Central memory CD8-positive, alpha-beta T cell (primary cell): ENCODE data around the gene TEX11.
A peak's percentile ranks its signal among the peaks of the same experiment; 100 is the strongest.
"Not testable (repeated sequence)": the region's sequence is repeated elsewhere in the genome, so short reads cannot be mapped to it uniquely, and the experiment has no call there.

Source experiments
- ATAC-seq: fragments of 150-1000 bp; cut with Tn5 transposase; replicated peaks from 2 replicates; pipeline ENCODE4 v1.10.0; 2022; ENCODE audit warnings: mild to moderate bottlenecking, moderate FRiP score, moderate number of reproducible peaks; ENCODE audit not compliant: poor library complexity, severe bottlenecking; ENCODE audit errors: extremely low read depth
- DNase-seq, 2 donors: peaks; one replicate each; pipeline ENCODE4 v3.0.0; 2021; ENCODE audit warnings: low spot score in 2 of 2
- H3K27ac Mint-ChIP-seq: one replicate; pipeline ENCODE4 v1.8.0; 2022; ENCODE audit warnings: low read depth, mild to moderate bottlenecking, moderate library complexity, mixed read lengths
- H3K27me3 Mint-ChIP-seq: one replicate; pipeline ENCODE4 v1.8.0; 2022; ENCODE audit warnings: mixed read lengths
- H3K36me3 Mint-ChIP-seq: one replicate; pipeline ENCODE4 v1.8.0; 2022; ENCODE audit warnings: mild to moderate bottlenecking, moderate library complexity, mixed read lengths; ENCODE audit not compliant: insufficient read depth
- H3K4me1 Mint-ChIP-seq: one replicate; pipeline ENCODE4 v1.8.0; 2022; ENCODE audit warnings: mixed read lengths
- H3K4me3 Mint-ChIP-seq: one replicate; pipeline ENCODE4 v1.8.0; 2022; ENCODE audit warnings: mild to moderate bottlenecking, moderate library complexity, mixed read lengths
- H3K9me3 Mint-ChIP-seq: one replicate; pipeline ENCODE4 v1.8.0; 2022; ENCODE audit warnings: mixed read lengths

TEX11 gene

GRCh38 chrX:70727961-70728360 lies 180.6 kb downstream of the TEX11 start:
- not testable (repeated sequence) for H3K4me3 Mint-ChIP-seq, H3K9me3 Mint-ChIP-seq, H3K27ac Mint-ChIP-seq, ATAC-seq, H3K36me3 Mint-ChIP-seq, DNase-seq, H3K4me1 Mint-ChIP-seq
- H3K27me3 Mint-ChIP-seq, result peaks cover 37% of the 10 kb centered on the region

GRCh38 chrX:70720721-70721120 lies 187.8 kb downstream of the TEX11 start:
- no peak overlapping the region for H3K27ac Mint-ChIP-seq
- DNase-seq, result no peak
- no peaks in the 10 kb centered on the region for H3K9me3 Mint-ChIP-seq
- H3K4me1 Mint-ChIP-seq, result no peaks in the 10 kb centered on the region
- H3K4me3 Mint-ChIP-seq, result no peak overlapping the region
- no peak for ATAC-seq
- peaks cover 6% of the 10 kb centered on the region for H3K27me3 Mint-ChIP-seq
- H3K36me3 Mint-ChIP-seq, result no peaks in the 10 kb centered on the region

GRCh38 chrX:70711336-70711735 lies 197.2 kb downstream of the TEX11 start:
- H3K27me3 Mint-ChIP-seq, H3K27ac Mint-ChIP-seq, H3K4me1 Mint-ChIP-seq, H3K4me3 Mint-ChIP-seq, H3K9me3 Mint-ChIP-seq, DNase-seq, ATAC-seq, H3K36me3 Mint-ChIP-seq: not testable (repeated sequence)

- ATAC-seq, result no peak
- DNase-seq, result no peak
- no peak overlapping the region for H3K27ac Mint-ChIP-seq
- H3K9me3 Mint-ChIP-seq, result no peaks in the 10 kb centered on the region
- no peaks in the 10 kb centered on the region for H3K4me1 Mint-ChIP-seq
- no peak overlapping the region for H3K4me3 Mint-ChIP-seq
- H3K27me3 Mint-ChIP-seq, result no peaks in the 10 kb centered on the region
- no peaks in the 10 kb centered on the region for H3K36me3 Mint-ChIP-seq
These were observed 214.0 kb downstream of the TEX11 start for GRCh38 chrX:70694339-70695122.

- H3K27me3 Mint-ChIP-seq, H3K4me3 Mint-ChIP-seq, H3K36me3 Mint-ChIP-seq, H3K27ac Mint-ChIP-seq, H3K4me1 Mint-ChIP-seq, DNase-seq, ATAC-seq, H3K9me3 Mint-ChIP-seq: not testable (repeated sequence)
These were observed 229.1 kb downstream of the TEX11 start for GRCh38 chrX:70679455-70679854.

- Mint-ChIP-seq H3K27me3 (peaks cover 10% of the 10 kb centered on the region), H3K4me1 (no peaks in the 10 kb centered on the region), H3K9me3 (no peaks in the 10 kb centered on the region), H3K36me3 (no peaks in the 10 kb centered on the region), H3K27ac (no peak overlapping the region), H3K4me3 (no peak overlapping the region)
- no peak for DNase-seq
- no peak for ATAC-seq
These were observed 233.2 kb downstream of the TEX11 start for GRCh38 chrX:70675284-70675683.

- Mint-ChIP-seq H3K27ac (no peak overlapping the region), H3K4me3 (no peak overlapping the region), H3K9me3 (no peaks in the 10 kb centered on the region), H3K4me1 (no peaks in the 10 kb centered on the region), H3K27me3 (peaks cover 3% of the 10 kb centered on the region), H3K36me3 (no peaks in the 10 kb centered on the region)
- ATAC-seq, result no peak
- DNase-seq, result no peak
These were observed 236.2 kb downstream of the TEX11 start for GRCh38 chrX:70672326-70672725.

GRCh38 chrX:70669120-70669519 lies 239.4 kb downstream of the TEX11 start:
- Mint-ChIP-seq H3K4me3 (no peak overlapping the region), H3K9me3 (no peaks in the 10 kb centered on the region), H3K27me3 (no peaks in the 10 kb centered on the region), H3K4me1 (no peaks in the 10 kb centered on the region), H3K27ac (no peak overlapping the region), H3K36me3 (no peaks in the 10 kb centered on the region)
- no peak for DNase-seq
- no peak for ATAC-seq

- Mint-ChIP-seq H3K4me3 (no peak overlapping the region), H3K4me1 (no peaks in the 10 kb centered on the region), H3K9me3 (no peaks in the 10 kb centered on the region), H3K36me3 (no peaks in the 10 kb centered on the region), H3K27me3 (no peaks in the 10 kb centered on the region), H3K27ac (no peak overlapping the region)
- DNase-seq (no peak), ATAC-seq (no peak)
These were observed 243.8 kb downstream of the TEX11 start for GRCh38 chrX:70664726-70665125.

GRCh38 chrX:70661124-70661523 lies 247.4 kb downstream of the TEX11 start:
- H3K9me3 Mint-ChIP-seq, ATAC-seq, H3K27ac Mint-ChIP-seq, DNase-seq, H3K27me3 Mint-ChIP-seq, H3K36me3 Mint-ChIP-seq, H3K4me1 Mint-ChIP-seq, H3K4me3 Mint-ChIP-seq: not testable (repeated sequence)

- H3K4me3 Mint-ChIP-seq, H3K27me3 Mint-ChIP-seq, H3K36me3 Mint-ChIP-seq, H3K9me3 Mint-ChIP-seq, DNase-seq, H3K4me1 Mint-ChIP-seq, ATAC-seq, H3K27ac Mint-ChIP-seq: not testable (repeated sequence)
These were observed 251.0 kb downstream of the TEX11 start for GRCh38 chrX:70657546-70657945.

GRCh38 chrX:70656304-70656703 lies 252.2 kb downstream of the TEX11 start:
- H3K4me1 Mint-ChIP-seq, result peaks cover 7% of the 10 kb centered on the region
- H3K27ac Mint-ChIP-seq, result peak overlapping the region; percentile 60
- ATAC-seq (no peak), DNase-seq (no peak)
- H3K9me3 Mint-ChIP-seq, result no peaks in the 10 kb centered on the region
- no peak overlapping the region for H3K4me3 Mint-ChIP-seq
- H3K36me3 Mint-ChIP-seq, result no peaks in the 10 kb centered on the region
- H3K27me3 Mint-ChIP-seq, result no peaks in the 10 kb centered on the region

GRCh38 chrX:70647910-70648309 lies 260.6 kb downstream of the TEX11 start:
- not testable (repeated sequence) for H3K4me1 Mint-ChIP-seq, H3K27ac Mint-ChIP-seq, H3K4me3 Mint-ChIP-seq, H3K27me3 Mint-ChIP-seq, H3K9me3 Mint-ChIP-seq, DNase-seq, ATAC-seq, H3K36me3 Mint-ChIP-seq
